Measurements from ENCODE around the gene FADS6.

Gene FADS6

GRCh38 chr17:74851612-74852236 lies 41.7 kb downstream of the FADS6 start:
- DNase-seq, result no peak

DNA sequence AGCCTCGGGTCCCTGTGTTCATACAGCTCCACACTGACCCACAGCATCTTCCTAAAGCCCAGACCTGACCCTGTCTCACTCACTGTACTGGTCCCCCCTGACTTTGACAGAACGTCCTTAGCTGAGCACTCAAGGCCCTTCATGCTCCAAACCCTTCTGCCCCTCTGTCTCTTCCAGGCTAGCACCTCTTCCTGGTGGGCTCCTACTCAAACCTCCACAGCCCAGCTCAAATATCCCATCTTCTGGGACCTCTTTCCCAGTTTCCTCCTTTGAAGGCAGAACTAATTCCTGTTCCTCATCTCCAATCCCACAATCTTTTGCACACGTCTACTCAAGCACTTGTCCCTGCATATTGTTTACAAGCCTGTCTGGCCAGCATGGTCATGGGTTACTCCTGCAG lies 42.5 kb downstream of the FADS6 start:
- no peak for DNase-seq

DNA sequence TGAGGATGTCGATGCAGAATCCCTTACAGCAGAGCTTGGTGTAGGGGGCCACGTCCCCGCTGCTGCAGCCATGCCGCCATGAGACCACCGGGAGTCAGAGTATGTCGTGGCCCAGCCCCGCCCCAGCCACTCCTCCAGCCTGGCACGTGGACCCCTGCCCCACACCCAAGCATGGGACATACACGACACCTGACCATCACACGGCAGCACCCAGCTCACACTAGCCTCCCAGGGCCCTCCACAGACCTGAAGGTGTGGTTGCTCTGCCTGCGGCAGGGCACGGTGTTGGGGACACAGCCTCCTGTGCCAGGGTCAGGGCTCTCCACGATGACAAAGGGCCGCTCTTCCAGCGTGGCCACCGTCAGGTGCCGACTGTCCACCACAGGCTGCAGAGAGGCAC lies 43.1 kb downstream of the FADS6 start:
- DNase-seq, result no peak

DNA sequence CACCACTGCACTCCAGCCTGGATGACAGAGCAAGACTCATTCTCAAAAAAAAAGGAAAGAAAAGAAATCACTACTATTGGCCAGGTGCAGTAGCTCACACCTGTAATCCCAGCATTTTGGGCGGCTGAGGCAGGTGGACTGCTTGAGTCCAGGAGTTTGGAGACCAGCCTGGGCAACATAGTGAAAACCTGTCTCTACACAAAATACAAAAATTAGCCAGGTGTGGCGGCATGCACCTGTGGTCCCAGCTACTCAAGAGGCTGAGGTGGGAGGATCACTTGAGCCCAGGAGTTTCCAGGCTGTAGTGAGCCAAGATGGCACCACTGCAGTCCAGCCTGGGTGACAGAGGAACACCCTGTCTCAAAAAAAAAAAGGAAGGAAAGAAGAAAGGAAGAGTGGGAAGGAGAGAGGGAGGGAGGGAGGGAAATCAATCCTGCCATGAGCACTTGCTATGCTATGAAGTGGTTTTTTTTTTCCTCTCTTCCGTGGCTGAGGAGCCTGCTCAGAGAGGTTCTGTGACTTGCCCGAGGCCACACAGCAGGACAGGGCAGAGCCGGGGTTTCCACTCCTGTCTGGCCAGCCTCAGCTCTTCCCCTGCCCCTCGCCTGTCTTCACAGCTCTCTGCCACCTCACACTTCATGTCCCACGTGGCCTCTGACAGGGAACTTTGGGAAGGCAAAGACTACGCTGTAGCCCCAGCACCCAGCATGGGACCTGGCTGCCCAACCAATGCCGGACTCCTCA lies 44.6 kb downstream of the FADS6 start:
- no peak for DNase-seq

DNA sequence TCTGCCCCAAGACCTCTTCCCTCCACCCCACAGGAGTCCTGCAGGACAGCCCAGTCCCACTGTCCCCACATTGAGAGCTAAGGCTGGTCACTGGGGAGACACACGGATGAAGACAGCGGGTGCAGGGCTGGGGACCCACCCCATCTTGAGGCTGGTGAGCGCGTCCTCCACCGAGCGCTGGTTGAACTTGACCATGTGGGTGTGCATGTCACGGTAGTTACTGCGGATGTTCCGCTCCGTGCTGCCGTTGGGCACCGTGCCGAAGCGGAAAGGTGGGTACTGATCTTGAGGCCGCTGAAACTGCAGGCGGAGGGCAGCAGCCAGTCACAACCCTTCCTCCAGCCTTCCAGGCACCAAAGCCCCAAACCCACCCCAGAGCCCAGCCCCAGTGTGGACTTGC lies 46.8 kb downstream of the FADS6 start:
- DNase-seq, result no peak

- no peak for DNase-seq
Measured at GRCh38 chr17:74843352-74843627, 50.1 kb downstream of the FADS6 start.

GRCh38 chr17:74842599-74843351 lies 50.7 kb downstream of the FADS6 start:
- DNase-seq, result no peak

GRCh38 chr17:74842146-74842598 lies 51.3 kb downstream of the FADS6 start:
- DNase-seq, result no peak

DNA sequence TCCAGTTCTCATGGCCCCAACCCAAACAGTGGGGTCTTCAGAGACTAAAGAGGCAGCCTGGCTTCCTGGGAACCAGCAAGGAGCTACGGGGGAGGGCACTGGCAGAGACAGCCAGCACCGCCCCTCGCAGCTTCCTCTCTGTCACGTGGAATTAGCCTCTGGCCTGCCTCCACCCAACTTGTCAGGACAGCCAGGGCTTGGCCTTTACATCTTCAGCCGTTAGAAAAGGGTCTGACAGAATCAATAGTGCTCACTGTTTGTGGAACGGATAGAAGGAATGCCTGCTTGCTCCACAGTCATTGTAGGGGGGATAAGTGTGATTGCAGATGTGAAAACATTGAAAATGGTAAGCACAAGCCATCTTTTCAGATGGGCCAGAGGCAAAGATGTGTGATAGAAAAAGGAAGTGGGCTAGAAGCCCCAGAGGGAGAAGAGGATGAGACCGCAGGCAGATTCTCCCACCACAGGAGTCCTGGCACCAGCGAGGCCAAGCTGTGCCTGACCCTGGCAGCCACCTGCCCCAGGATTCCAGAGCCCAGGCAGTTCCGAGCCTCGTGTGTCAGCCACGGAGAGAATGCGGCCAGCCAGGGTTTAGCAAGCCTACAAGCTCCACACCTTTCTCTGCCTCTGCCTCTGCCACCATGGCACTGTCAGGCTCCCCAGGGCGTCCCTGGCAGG lies 52.3 kb downstream of the FADS6 start:
- DNase-seq, result no peak

GRCh38 chr17:74839990-74840852 lies 53.2 kb downstream of the FADS6 start:
- no peak for DNase-seq

DNA sequence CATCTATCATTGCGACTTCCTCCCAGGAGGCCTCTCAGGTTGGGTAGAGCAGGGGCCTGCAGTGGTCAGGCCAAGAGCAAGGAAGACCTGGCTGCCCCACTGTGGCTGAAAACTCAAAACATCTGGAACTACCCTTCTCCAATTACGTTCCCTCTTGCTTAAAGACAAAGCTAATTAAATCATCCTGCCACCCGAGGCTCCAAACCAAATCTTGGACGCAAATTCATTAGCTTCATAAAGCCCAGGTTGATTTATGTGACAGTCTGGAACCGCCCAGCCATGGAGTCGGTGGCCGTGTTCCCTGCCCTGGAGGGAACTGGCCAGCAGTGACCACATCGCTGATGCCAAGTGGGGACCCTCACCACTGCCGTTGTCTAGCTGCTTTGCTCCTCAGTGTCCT lies 55.2 kb downstream of the FADS6 start:
- DNase-seq, result no peak

- DNase-seq, result no peak
Measured at GRCh38 chr17:74836691-74837467, 56.6 kb downstream of the FADS6 start.

GRCh38 chr17:74836191-74836590 lies 57.2 kb downstream of the FADS6 start:
- DNase-seq, result no peak

DNA sequence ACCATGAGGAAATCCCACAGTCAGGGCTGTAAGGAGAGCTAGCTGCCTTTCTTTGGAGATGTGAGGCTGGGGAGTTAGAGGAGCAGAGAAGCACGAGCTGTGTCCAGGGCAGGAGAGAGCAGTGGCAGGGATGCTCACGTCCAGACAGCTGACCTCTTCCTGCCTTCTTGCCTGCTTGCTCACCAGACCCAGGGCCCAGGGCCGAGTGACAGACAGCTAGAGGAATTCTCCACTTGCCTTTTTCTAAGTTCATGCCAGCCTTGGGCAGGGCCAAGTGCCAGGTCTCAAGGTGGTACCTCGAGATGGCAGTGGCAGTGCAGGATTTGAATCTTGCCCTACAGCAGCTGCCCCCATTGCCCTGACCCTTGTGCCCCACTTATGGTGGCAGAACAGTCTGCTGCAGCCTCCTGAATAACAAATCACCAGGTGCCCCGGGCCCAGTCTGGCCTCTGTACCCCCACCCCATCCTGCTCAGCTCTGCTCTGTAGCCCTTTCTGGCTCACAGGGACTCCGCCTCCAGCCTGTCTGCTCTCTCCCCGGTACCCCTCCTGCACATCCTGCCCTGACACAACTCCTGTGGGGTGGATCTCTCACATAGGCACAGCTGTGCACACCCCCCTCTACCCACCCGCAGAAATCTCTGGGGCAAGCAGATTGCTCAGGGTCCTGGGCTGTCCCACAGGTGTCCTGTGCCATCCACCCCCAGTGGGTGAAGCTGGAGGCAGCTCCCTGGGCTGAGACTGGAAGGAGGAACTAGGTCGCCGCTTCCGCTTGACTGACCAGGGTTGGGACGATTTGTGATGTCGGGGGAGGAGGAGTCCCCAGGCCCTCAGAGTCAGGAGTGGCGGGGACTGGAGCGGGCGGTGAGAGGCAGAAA lies 59.7 kb downstream of the FADS6 start:
- DNase-seq, result no peak

GRCh38 chr17:74832421-74832820 lies 61.0 kb downstream of the FADS6 start:
- DNase-seq, result no peak

GRCh38 chr17:74831444-74832146 lies 61.8 kb downstream of the FADS6 start:
- DNase-seq, result no peak

- no peak for DNase-seq
Measured at GRCh38 chr17:74830861-74831260, 62.6 kb downstream of the FADS6 start.

DNA sequence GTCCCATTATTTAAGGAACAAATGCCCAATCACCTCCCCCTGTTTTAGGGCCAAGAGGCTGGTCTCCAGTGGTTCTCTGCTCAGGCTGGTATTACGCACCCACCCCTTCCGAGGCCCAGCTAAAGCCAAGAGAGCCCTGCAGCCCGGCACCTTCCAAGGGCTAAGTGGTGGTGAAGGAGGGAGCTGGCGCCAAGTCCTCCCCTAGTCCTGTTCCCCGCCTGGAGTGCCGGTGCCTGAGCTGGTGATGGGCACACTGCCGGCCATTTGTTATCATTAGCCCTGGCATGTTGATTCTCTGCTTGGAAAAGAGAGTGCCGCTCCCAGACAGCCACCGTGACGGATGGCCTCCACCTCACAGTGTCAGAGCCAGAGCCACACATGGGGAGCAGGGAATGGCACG lies 65.6 kb downstream of the FADS6 start:
- DNase-seq, result no peak
